ENCODE data around the gene ACLY. TPM values are rescaled to one million over a fixed set of nuclear protein-coding genes. Genes with fewer than 3 reads are reported as not detected.

ACLY gene
- total RNA-seq: 334 and 491 TPM in 2 replicates

GRCh38 chr17:41918314-41919164 lies at the start of gene ACLY:
Gene ACLY, minus strand, starts transcription at chr17:41918951. Its CDS starts 5,078 bp downstream, at chr17:41913873.

GRCh38 chr17:41966463-41967140 lies 47.9 kb upstream of the ACLY start, which contains the start of gene CNP:
Gene CNP, plus strand, starts transcription at chr17:41966795. Its CDS starts 90 bp downstream, at chr17:41966885.

GRCh38 chr17:41930009-41930832 lies 11.5 kb upstream of the ACLY start, which contains the start of gene ODAD4:
Gene ODAD4, plus strand, starts transcription at chr17:41930617. Its CDS starts 107 bp downstream, at chr17:41930724.

GRCh38 chr17:41864836-41865595 lies 53.7 kb downstream of the ACLY start, which contains the start of gene KLHL11:
Gene KLHL11, minus strand, starts transcription at chr17:41865423. Its CDS starts 53 bp downstream, at chr17:41865370.

GRCh38 chr17:41837761-41838538 lies 80.8 kb downstream of the ACLY start, which contains the start of gene KLHL10:
Gene KLHL10, plus strand, starts transcription at chr17:41837825. Its CDS starts 108 bp downstream, at chr17:41837933.

GRCh38 chr17:41835800-41836549 lies 82.8 kb downstream of the ACLY start, which contains the start of gene NT5C3B:
Gene NT5C3B, minus strand, starts transcription at chr17:41836232. Its CDS starts 39 bp downstream, at chr17:41836193.

Other genes starting within 250 kb of the ACLY start
- gene EIF1, start 230.1 kb downstream of the ACLY start, total RNA-seq: 134 and 145 TPM in 2 replicates
- gene GAST, start 206.6 kb downstream of the ACLY start, total RNA-seq: not detected in 2 replicates
- gene HAP1, start 184.3 kb downstream of the ACLY start, total RNA-seq: under 0.01 TPM in 1 of 2 replicates, not detected in the other
- gene JUP, start 132.2 kb downstream of the ACLY start, total RNA-seq: 4.5 and 7.6 TPM in 2 replicates
- gene P3H4, start 107.0 kb downstream of the ACLY start, total RNA-seq: 43.2 and 79.7 TPM in 2 replicates
- 239 and 477 TPM in 2 replicates for gene FKBP10, start 105.9 kb downstream of the ACLY start, total RNA-seq
- 55.6 and 76.4 TPM in 2 replicates for gene NT5C3B, start 82.7 kb downstream of the ACLY start, total RNA-seq
- gene KLHL10, start 81.1 kb downstream of the ACLY start, total RNA-seq: 0.12 TPM in 1 of 2 replicates, not detected in the other
- gene KLHL11, start 53.5 kb downstream of the ACLY start, total RNA-seq: 34.4 and 35.9 TPM in 2 replicates
- gene ODAD4, start 11.7 kb upstream of the ACLY start, total RNA-seq: 0.50 and 1.3 TPM in 2 replicates
- 40.6 and 42.2 TPM in 2 replicates for gene CNP, start 47.8 kb upstream of the ACLY start, total RNA-seq
- gene DNAJC7, start 98.5 kb upstream of the ACLY start, total RNA-seq: 64.4 and 91.4 TPM in 2 replicates
- 17.3 and 19.7 TPM in 2 replicates for gene NKIRAS2, start 101.1 kb upstream of the ACLY start, total RNA-seq
- 0.22 and 0.37 TPM in 2 replicates for gene C17orf113, start 131.7 kb upstream of the ACLY start, total RNA-seq
- not detected in 2 replicates for gene ZNF385C, start 179.5 kb upstream of the ACLY start, total RNA-seq
- 10.3 and 17.4 TPM in 2 replicates for gene DHX58, start 193.8 kb upstream of the ACLY start, total RNA-seq
- 8.7 and 10.7 TPM in 2 replicates for gene KAT2A, start 202.4 kb upstream of the ACLY start, total RNA-seq
- gene HSPB9, start 203.9 kb upstream of the ACLY start, total RNA-seq: not detected in 2 replicates
- gene RAB5C, start 236.0 kb upstream of the ACLY start, total RNA-seq: 46.0 and 62.3 TPM in 2 replicates

All from uterine smooth muscle cell (primary cell).